Measurements from ENCODE around the gene RNF130. TPM values are rescaled to one million over a fixed set of nuclear protein-coding genes. Genes with fewer than 3 reads are reported as not detected.

Gene RNF130
- total and polyA plus RNA-seq, 2 of the 13 experiments (the other 11 are each of a cell fraction or from before 2014, with no cell fraction given) = 28.2 to 28.3 TPM

GRCh38 chr5:180045889-180046499 lies 25.6 kb downstream of the RNF130 start:
- DNase-seq (ENCODE audit: low spot score) (no peak), ATAC-seq (no peak), FAIRE-seq (no peak)
- TF ChIP-seq BRCA1 (CRISPR knock-in tag; IDR thresholded peaks at IDR 0.05) = no peak
- peak; percentile 97; the same call in 1 of the 2 replicates for TF ChIP-seq ZNF850 (CRISPR knock-in tag; conservative IDR thresholded peaks at IDR 0.05)
- no peak for TF ChIP-seq ZNF720 (CRISPR knock-in tag; IDR thresholded peaks at IDR 0.05)
- Histone ChIP-seq H3K4me2 (ENCODE audit: low read depth, low read length) (no peak overlapping the region), H4K20me1 (ENCODE audit: insufficient read depth, low read length) (no peaks in the 10 kb centered on the region; the same call in 1 of the 2 replicates), H3K9ac (ENCODE audit: insufficient read depth, low read depth, low read length) (no peak overlapping the region), H3K79me2 (ENCODE audit: insufficient read depth, low read length) (peaks cover 2% of the 10 kb centered on the region), H3K27me3 (ENCODE audit: control insufficient read depth in 1 of 2, insufficient read depth in 2 of 2, low read length in 2 of 2) (no peaks in the 10 kb centered on the region), H3K4me1 (ENCODE audit: insufficient read depth, low read length) (peaks cover 12% of the 10 kb centered on the region), H3K4me3 (replicated peaks in 1 of 3; ENCODE audit: insufficient read depth in 1 of 3, low read depth in 2 of 3, low read length in 3 of 3) (no peak overlapping the region), H2AFZ (ENCODE audit: low read length) (no peak overlapping the region), H3K36me3 (replicated peaks in 1 of 2; ENCODE audit: control insufficient read depth in 1 of 2, insufficient read depth in 2 of 2, low read length in 2 of 2) (no peaks in the 10 kb centered on the region), H3K27ac (ENCODE audit: extremely low read length, insufficient read depth, low read length) (no peak overlapping the region), H3K9me3 (ENCODE audit: low read length) (no peaks in the 10 kb centered on the region)
- POLR2A ChIA-PET = no interaction called here
- intact Hi-C loops (cut with micrococcal nuclease; ENCODE audit: unreplicated experiment) (no loop called here), in situ Hi-C loops (cut with HindIII; ENCODE audit: extremely low pct_ligation_motif_present, low pct_unique_long_range_greater_than_20kb) (no loop called here)
- WGBS (ENCODE audit: low lambda C conversion rate) = 98% methylated on average over 10 of the region's 30 CpGs
- no TSS peak for BruUV-seq (replicated peaks)
- CTCF ChIA-PET (ENCODE audit: low intra/inter-chr PET ratio, low total read pairs) = no interaction called here

- H3K9me3 ChIP-seq (ENCODE audit: low read length) = no peaks in the 10 kb centered on the region
- H3K9ac ChIP-seq (ENCODE audit: insufficient read depth, low read depth, low read length) = no peak overlapping the region
- H3K27ac ChIP-seq (ENCODE audit: extremely low read length, insufficient read depth, low read length) = no peak overlapping the region
- ChIA-PET POLR2A (no interaction called here), CTCF (ENCODE audit: low intra/inter-chr PET ratio, low total read pairs) (no interaction called here)
- ATAC-seq (no peak), DNase-seq (ENCODE audit: low spot score) (no peak), FAIRE-seq (no peak)
- H3K4me2 ChIP-seq (ENCODE audit: low read depth, low read length) = no peak overlapping the region
- in situ Hi-C loops (cut with HindIII; ENCODE audit: extremely low pct_ligation_motif_present, low pct_unique_long_range_greater_than_20kb) (no loop called here), intact Hi-C loops (cut with micrococcal nuclease; ENCODE audit: unreplicated experiment) (no loop called here)
- 95% methylated on average over 4 of the region's 4 CpGs for WGBS (ENCODE audit: low lambda C conversion rate)
- H3K27me3 ChIP-seq (ENCODE audit: control insufficient read depth in 1 of 2, insufficient read depth in 2 of 2, low read length in 2 of 2) = no peaks in the 10 kb centered on the region
- no peak overlapping the region for H2AFZ ChIP-seq (ENCODE audit: low read length)
- BruUV-seq (replicated peaks) = no TSS peak
- H4K20me1 ChIP-seq (ENCODE audit: insufficient read depth, low read length) = no peaks in the 10 kb centered on the region
- H3K4me1 ChIP-seq (ENCODE audit: insufficient read depth, low read length) = no peaks in the 10 kb centered on the region
- H3K79me2 ChIP-seq (ENCODE audit: insufficient read depth, low read length) = peaks cover 2% of the 10 kb centered on the region
- no peak overlapping the region for H3K4me3 ChIP-seq (replicated peaks in 1 of 3; ENCODE audit: insufficient read depth in 1 of 3, low read depth in 2 of 3, low read length in 3 of 3)
- H3K36me3 ChIP-seq (replicated peaks in 1 of 2; ENCODE audit: control insufficient read depth in 1 of 2, insufficient read depth in 2 of 2, low read length in 2 of 2) = 0 out of 5 replicates have a peak, but pooled peaks cover 0 to 2% of the 10 kb centered on the region in 2 experiments
- no peak for TF ChIP-seq XRCC5 (optimal IDR thresholded peaks at IDR 0.05; ENCODE audit: low read length)
- TF ChIP-seq, protein P1, sequence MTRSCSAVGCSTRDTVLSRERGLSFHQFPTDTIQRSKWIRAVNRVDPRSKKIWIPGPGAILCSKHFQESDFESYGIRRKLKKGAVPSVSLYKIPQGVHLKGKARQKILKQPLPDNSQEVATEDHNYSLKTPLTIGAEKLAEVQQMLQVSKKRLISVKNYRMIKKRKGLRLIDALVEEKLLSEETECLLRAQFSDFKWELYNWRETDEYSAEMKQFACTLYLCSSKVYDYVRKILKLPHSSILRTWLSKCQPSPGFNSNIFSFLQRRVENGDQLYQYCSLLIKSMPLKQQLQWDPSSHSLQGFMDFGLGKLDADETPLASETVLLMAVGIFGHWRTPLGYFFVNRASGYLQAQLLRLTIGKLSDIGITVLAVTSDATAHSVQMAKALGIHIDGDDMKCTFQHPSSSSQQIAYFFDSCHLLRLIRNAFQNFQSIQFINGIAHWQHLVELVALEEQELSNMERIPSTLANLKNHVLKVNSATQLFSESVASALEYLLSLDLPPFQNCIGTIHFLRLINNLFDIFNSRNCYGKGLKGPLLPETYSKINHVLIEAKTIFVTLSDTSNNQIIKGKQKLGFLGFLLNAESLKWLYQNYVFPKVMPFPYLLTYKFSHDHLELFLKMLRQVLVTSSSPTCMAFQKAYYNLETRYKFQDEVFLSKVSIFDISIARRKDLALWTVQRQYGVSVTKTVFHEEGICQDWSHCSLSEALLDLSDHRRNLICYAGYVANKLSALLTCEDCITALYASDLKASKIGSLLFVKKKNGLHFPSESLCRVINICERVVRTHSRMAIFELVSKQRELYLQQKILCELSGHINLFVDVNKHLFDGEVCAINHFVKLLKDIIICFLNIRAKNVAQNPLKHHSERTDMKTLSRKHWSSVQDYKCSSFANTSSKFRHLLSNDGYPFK (CRISPR knock-in tag; IDR thresholded peaks at IDR 0.05; ENCODE audit: borderline replicate concordance) = no peak
- TF ChIP-seq ZNF567 (CRISPR knock-in tag; IDR thresholded peaks at IDR 0.05; ENCODE audit: borderline replicate concordance) = no peak
- no peak for TF ChIP-seq SOX5 (CRISPR knock-in tag; IDR thresholded peaks at IDR 0.05; ENCODE audit: borderline replicate concordance)
- TF ChIP-seq HBP1 (CRISPR knock-in tag; IDR thresholded peaks at IDR 0.05; ENCODE audit: low read depth) = no peak
- no peak for TF ChIP-seq ZNF547 (CRISPR knock-in tag; IDR thresholded peaks at IDR 0.05)
- TF ChIP-seq RFXAP (CRISPR knock-in tag; IDR thresholded peaks at IDR 0.05; ENCODE audit: borderline replicate concordance) = no peak
- no peak for TF ChIP-seq CSRNP1 (CRISPR knock-in tag; IDR thresholded peaks at IDR 0.05)
- TF ChIP-seq ZNF598 (CRISPR knock-in tag; IDR thresholded peaks at IDR 0.05; ENCODE audit: borderline replicate concordance) = no peak
Measured at GRCh38 chr5:180043377-180043776, 28.2 kb downstream of the RNF130 start.
